GM23338 (cell line): ENCODE results near the gene CDH20.

Source experiments
- EZH2phosphoT487 ChIP-seq: fragments of 200-600 bp; sonication (generic); IDR thresholded peaks from one replicate; pipeline ENCODE4 v1.8.1; 2018; ENCODE audit warnings: antibody characterized with exemption; ENCODE audit not compliant: unreplicated experiment
- JUNB ChIP-seq: IDR thresholded peaks from one replicate; pipeline ENCODE4 v1.6.1; 2016; ENCODE audit warnings: antibody characterized with exemption; ENCODE audit not compliant: unreplicated experiment
- TF ChIP-seq, protein P1 (sequence below), 2 experiments: fragments of 200-600 bp in 1 of 2; sonication (generic) in 1 of 2; conservative IDR thresholded peaks; 2 replicates each; pipeline versions ENCODE4 v1.5.1 to v1.6.1; 2016 to 2017; ENCODE audit warnings: antibody characterized with exemption in 2 of 2, low read depth in 2 of 2, mild to moderate bottlenecking in 2 of 2, moderate library complexity in 1 of 2

DNA sequence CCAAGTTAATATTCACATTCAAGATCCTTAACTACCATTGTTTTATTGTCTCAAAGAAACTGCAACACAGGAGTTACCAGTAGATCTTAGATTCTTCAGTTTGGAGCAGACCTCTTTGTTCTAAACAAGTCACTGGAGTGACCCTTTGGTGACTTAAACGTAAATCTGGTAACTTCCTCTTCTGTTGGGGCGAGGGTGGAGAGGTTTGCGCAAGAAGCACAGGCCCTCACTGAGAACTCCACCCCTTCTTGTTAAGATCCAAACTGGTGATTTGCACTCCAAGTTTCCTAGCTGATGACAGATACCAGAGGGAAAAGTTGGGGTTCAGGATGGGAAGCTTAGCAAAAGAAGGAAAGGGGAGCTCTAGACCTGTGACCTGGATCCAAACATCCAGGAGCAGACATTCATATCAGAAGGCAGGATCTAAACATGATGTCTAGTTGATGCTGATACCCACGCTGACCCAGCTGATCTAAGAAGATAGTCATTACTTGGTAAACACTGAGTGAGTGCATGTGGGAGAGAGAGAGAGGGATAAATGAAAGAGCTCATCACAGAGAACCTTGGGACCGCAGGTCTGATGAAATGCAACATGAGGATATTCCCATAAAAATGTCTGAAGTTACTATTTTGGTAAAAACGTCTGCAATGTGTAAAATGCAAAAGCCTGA, 256.0 kb downstream of the CDH20 start:
- no peak for TF ChIP-seq JUNB
- TF ChIP-seq, protein P1, sequence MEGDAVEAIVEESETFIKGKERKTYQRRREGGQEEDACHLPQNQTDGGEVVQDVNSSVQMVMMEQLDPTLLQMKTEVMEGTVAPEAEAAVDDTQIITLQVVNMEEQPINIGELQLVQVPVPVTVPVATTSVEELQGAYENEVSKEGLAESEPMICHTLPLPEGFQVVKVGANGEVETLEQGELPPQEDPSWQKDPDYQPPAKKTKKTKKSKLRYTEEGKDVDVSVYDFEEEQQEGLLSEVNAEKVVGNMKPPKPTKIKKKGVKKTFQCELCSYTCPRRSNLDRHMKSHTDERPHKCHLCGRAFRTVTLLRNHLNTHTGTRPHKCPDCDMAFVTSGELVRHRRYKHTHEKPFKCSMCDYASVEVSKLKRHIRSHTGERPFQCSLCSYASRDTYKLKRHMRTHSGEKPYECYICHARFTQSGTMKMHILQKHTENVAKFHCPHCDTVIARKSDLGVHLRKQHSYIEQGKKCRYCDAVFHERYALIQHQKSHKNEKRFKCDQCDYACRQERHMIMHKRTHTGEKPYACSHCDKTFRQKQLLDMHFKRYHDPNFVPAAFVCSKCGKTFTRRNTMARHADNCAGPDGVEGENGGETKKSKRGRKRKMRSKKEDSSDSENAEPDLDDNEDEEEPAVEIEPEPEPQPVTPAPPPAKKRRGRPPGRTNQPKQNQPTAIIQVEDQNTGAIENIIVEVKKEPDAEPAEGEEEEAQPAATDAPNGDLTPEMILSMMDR (conservative IDR thresholded peaks at IDR 0.05; ENCODE audit: low read depth in 2 of 2), result no peak
- TF ChIP-seq EZH2phosphoT487, result no peak
